HepG2 (cell line): ENCODE data around the gene NOX3. TPM values are rescaled to one million over a fixed set of nuclear protein-coding genes. Genes with fewer than 3 reads are reported as not detected.

ENCODE experiments used
- CCDC6 ChIP-seq: sonication (generic); formaldehyde crosslinking; IDR thresholded peaks from 2 replicates; pipeline ENCODE4 v1.8.1; 2022; ENCODE audit warnings: mild to moderate bottlenecking, missing genetic modification reagents, moderate library complexity
- CENPX ChIP-seq: sonication (generic); formaldehyde crosslinking; IDR thresholded peaks from 2 replicates; pipeline ENCODE4 v1.9.0; 2021; ENCODE audit warnings: mild to moderate bottlenecking, missing genetic modification reagents, moderate library complexity
- CREM ChIP-seq, 2 experiments: sonication (generic) in 1 of 2; formaldehyde crosslinking in 1 of 2; IDR thresholded peaks; 2 replicates each; pipeline versions ENCODE4 v1.4.0 to v1.6.1; 2016 to 2020; ENCODE audit warnings: antibody characterized with exemption in 1 of 2, mild to moderate bottlenecking in 1 of 2, missing genetic modification reagents in 1 of 2
- FOXK1 ChIP-seq: sonication (generic); formaldehyde crosslinking; IDR thresholded peaks from 2 replicates; pipeline ENCODE4 v1.4.0; 2020; ENCODE audit warnings: low read depth, missing genetic modification reagents, borderline replicate concordance
- HDAC1 ChIP-seq: sonication (generic); formaldehyde crosslinking; IDR thresholded peaks from 2 replicates; pipeline ENCODE4 v1.5.1; 2020; ENCODE audit warnings: mild to moderate bottlenecking, missing genetic modification reagents
- HNRNPL ChIP-seq: fragments of 200-400 bp; formaldehyde crosslinking; IDR thresholded peaks from 2 replicates; pipeline ENCODE4 v1.6.1; 2017; ENCODE audit warnings: mild to moderate bottlenecking, low read depth, low read length
- JUN ChIP-seq: sonication (generic); formaldehyde crosslinking; IDR thresholded peaks from 2 replicates; pipeline ENCODE4 v1.4.0; 2020; ENCODE audit warnings: mild to moderate bottlenecking, missing genetic modification reagents
- NONO ChIP-seq, 2 experiments: fragments of 450-650 bp in 1 of 2; sonication (generic) in 1 of 2; formaldehyde crosslinking in 1 of 2; IDR thresholded peaks in 1 of 2; conservative IDR thresholded peaks in 1 of 2; 2 replicates each; pipeline versions ENCODE4 v1.6.1 to v1.8.0; 2017 to 2022; ENCODE audit warnings: mild to moderate bottlenecking in 1 of 2, missing genetic modification reagents in 1 of 2, moderate library complexity in 1 of 2
- SP5 ChIP-seq: IDR thresholded peaks from 2 replicates; pipeline ENCODE4 v1.6.1; 2016; ENCODE audit warnings: low read depth, borderline replicate concordance
- ZC3H4 ChIP-seq: sonication (generic); formaldehyde crosslinking; IDR thresholded peaks from 2 replicates; pipeline ENCODE4 v1.4.0; 2020; ENCODE audit warnings: missing genetic modification reagents, borderline replicate concordance
- ZNF407 ChIP-seq: sonication (generic); formaldehyde crosslinking; IDR thresholded peaks from one replicate; pipeline ENCODE4 v1.5.1; 2020; ENCODE audit warnings: mild to moderate bottlenecking, missing genetic modification reagents; ENCODE audit errors: not compliant biosample characterization
- ZNF430 ChIP-seq: sonication (generic); formaldehyde crosslinking; IDR thresholded peaks from 2 replicates; pipeline ENCODE4 v1.9.0; 2021; ENCODE audit warnings: mild to moderate bottlenecking, missing genetic modification reagents
- polyA plus RNA-seq, 8 experiments: library from polyadenylated mRNA; depleted of rRNA in 3 of 8; stranded (reverse) in 7 of 8; unstranded in 1 of 8; fragments of >200 nt; fragmentation: Illumina TruSeq in 4 of 8; extraction: Trizol in 4 of 8; gene quantifications; 2 replicates each; pipeline versions ENCODE4 v1.2.1 to v1.2.3, GENCODE V29; 2011 to 2016; ENCODE audit warnings: low read depth in 4 of 8, missing spikeins in 1 of 8, mixed read lengths in 1 of 8; ENCODE audit not compliant: insufficient read depth in 1 of 8
- total RNA-seq, 5 experiments: library from RNA; depleted of rRNA; stranded (reverse); fragments of >200 nt; fragmentation: Illumina TruSeq; extraction: Trizol; gene quantifications; 2 replicates each; pipeline ENCODE4 v1.2.3, GENCODE V29; 2016; ENCODE audit warnings: low read depth in 1 of 5
- TF ChIP-seq, protein P1 (sequence below): sonication (generic); formaldehyde crosslinking; IDR thresholded peaks from 2 replicates; pipeline ENCODE4 v1.4.0; 2020; ENCODE audit warnings: missing genetic modification reagents
- TF ChIP-seq, protein P2 (sequence below): sonication (generic); formaldehyde crosslinking; IDR thresholded peaks from 2 replicates; pipeline ENCODE4 v1.4.0; 2020; ENCODE audit warnings: mild to moderate bottlenecking, missing genetic modification reagents
- TF ChIP-seq, protein P3 (sequence below): sonication (generic); formaldehyde crosslinking; IDR thresholded peaks from 2 replicates; pipeline ENCODE4 v1.5.0; 2020; ENCODE audit warnings: mild to moderate bottlenecking, missing genetic modification reagents

The NOX3 gene
- total and polyA plus RNA-seq, 2 of the 13 experiments (the other 11 are each of a cell fraction or from before 2014, with no cell fraction given): 0.09 to 0.18 TPM

GRCh38 chr6:155444120-155444917 lies 11.3 kb downstream of the NOX3 start (continued):
- no peak for TF ChIP-seq ZNF430
- peak; percentile 83 for TF ChIP-seq CCDC6 (CRISPR knock-in tag)
- TF ChIP-seq, protein P1, sequence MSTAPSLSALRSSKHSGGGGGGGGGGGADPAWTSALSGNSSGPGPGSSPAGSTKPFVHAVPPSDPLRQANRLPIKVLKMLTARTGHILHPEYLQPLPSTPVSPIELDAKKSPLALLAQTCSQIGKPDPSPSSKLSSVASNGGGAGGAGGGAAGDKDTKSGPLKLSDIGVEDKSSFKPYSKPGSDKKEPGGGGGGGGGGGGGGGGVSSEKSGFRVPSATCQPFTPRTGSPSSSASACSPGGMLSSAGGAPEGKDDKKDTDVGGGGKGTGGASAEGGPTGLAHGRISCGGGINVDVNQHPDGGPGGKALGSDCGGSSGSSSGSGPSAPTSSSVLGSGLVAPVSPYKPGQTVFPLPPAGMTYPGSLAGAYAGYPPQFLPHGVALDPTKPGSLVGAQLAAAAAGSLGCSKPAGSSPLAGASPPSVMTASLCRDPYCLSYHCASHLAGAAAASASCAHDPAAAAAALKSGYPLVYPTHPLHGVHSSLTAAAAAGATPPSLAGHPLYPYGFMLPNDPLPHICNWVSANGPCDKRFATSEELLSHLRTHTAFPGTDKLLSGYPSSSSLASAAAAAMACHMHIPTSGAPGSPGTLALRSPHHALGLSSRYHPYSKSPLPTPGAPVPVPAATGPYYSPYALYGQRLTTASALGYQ (CRISPR knock-in tag): peak; percentile 83
- no peak for TF ChIP-seq ZNF407
- no peak for TF ChIP-seq ZC3H4 (CRISPR knock-in tag)
- TF ChIP-seq, protein P2, sequence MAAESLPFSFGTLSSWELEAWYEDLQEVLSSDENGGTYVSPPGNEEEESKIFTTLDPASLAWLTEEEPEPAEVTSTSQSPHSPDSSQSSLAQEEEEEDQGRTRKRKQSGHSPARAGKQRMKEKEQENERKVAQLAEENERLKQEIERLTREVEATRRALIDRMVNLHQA: peak; percentile 98
- TF ChIP-seq, protein P3, sequence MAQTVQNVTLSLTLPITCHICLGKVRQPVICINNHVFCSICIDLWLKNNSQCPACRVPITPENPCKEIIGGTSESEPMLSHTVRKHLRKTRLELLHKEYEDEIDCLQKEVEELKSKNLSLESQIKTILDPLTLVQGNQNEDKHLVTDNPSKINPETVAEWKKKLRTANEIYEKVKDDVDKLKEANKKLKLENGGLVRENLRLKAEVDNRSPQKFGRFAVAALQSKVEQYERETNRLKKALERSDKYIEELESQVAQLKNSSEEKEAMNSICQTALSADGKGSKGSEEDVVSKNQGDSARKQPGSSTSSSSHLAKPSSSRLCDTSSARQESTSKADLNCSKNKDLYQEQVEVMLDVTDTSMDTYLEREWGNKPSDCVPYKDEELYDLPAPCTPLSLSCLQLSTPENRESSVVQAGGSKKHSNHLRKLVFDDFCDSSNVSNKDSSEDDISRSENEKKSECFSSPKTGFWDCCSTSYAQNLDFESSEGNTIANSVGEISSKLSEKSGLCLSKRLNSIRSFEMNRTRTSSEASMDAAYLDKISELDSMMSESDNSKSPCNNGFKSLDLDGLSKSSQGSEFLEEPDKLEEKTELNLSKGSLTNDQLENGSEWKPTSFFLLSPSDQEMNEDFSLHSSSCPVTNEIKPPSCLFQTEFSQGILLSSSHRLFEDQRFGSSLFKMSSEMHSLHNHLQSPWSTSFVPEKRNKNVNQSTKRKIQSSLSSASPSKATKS: no peak
- peak; percentile 74 for TF ChIP-seq FOXK1
- peak; percentile 58 for TF ChIP-seq SP5 (CRISPR knock-in tag)
- TF ChIP-seq HNRNPL: no peak
- TF ChIP-seq JUN (CRISPR knock-in tag): peak; percentile 71
- no peak for TF ChIP-seq CENPX (CRISPR knock-in tag)
- no peak for TF ChIP-seq NONO (IDR thresholded peaks at IDR 0.05)
- peak; percentile 68; the same call in 1 of the 2 replicates for TF ChIP-seq NONO (CRISPR knock-in tag; conservative IDR thresholded peaks at IDR 0.05)
- peak; percentile 91 for TF ChIP-seq CREM (IDR thresholded peaks at IDR 0.05)
- no peak for TF ChIP-seq CREM (CRISPR knock-in tag; IDR thresholded peaks at IDR 0.05)
- peak; percentile 60; the same call in 1 of the 2 replicates for TF ChIP-seq HDAC1 (CRISPR knock-in tag)
